Chondrocyte (in vitro differentiated cells): ENCODE measurements around the gene LPIN1. TPM values are rescaled to one million over a fixed set of nuclear protein-coding genes. Genes with fewer than 3 reads are reported as not detected.

Experiments
- DNase-seq: peaks from one replicate; pipeline ENCODE4 v3.0.0; 2021; ENCODE audit warnings: mixed read lengths, low spot score
- H3K27ac Mint-ChIP-seq: one replicate; pipeline ENCODE4 v1.8.0; 2021; ENCODE audit warnings: mild to moderate bottlenecking, moderate library complexity, mixed read lengths; ENCODE audit not compliant: unreplicated experiment
- H3K27me3 Mint-ChIP-seq: 2 replicates; pipeline ENCODE4 v1.8.0; 2021; ENCODE audit warnings: low read depth, mixed read lengths
- H3K36me3 Mint-ChIP-seq: 2 replicates; pipeline ENCODE4 v1.8.0; 2021; ENCODE audit warnings: low read depth, mixed read lengths
- H3K4me1 Mint-ChIP-seq: 2 replicates; pipeline ENCODE4 v1.8.0; 2021; ENCODE audit warnings: low read depth, mild to moderate bottlenecking, mixed read lengths
- H3K4me3 Mint-ChIP-seq: one replicate; pipeline ENCODE4 v1.8.0; 2021; ENCODE audit warnings: mild to moderate bottlenecking, moderate library complexity, mixed read lengths; ENCODE audit not compliant: unreplicated experiment
- H3K9me3 Mint-ChIP-seq: 2 replicates; pipeline ENCODE4 v1.8.0; 2021; ENCODE audit warnings: low read depth, mixed read lengths
- CTCF ChIP-seq: fragments of 200-600 bp; sonication (generic); IDR thresholded peaks from 2 replicates; pipeline ENCODE4 v1.5.0; 2021; ENCODE audit warnings: antibody characterized with exemption, mild to moderate bottlenecking, moderate library complexity
- long read RNA-seq: library from polyadenylated mRNA; stranded (forward); transcript quantifications from one replicate; pipeline ENCODE4 v2.0.0, GENCODE V29; 2021
- total RNA-seq: library from RNA; stranded (reverse); gene quantifications from 3 replicates; pipeline ENCODE4 v1.2.1, GENCODE V29; 2021

LPIN1 gene
- total RNA-seq, result 16.2 to 20.5 TPM (median 17.5 TPM) in 3 replicates
- long read RNA-seq, full-length matches to known transcripts, result 20 of 28 reads
- long read RNA-seq, partial matches to known transcripts, result 1 of 28 reads
- long read RNA-seq, other reads (novel, unspliced or antisense), result 7 of 28 reads

- Mint-ChIP-seq H3K27me3 (no peaks in the 10 kb centered on the region), H3K4me1 (peaks cover 49% of the 10 kb centered on the region), H3K4me3 (peak within 1 kb of the TSS; percentile 69), H3K9me3 (no peaks in the 10 kb centered on the region), H3K27ac (peak within 1 kb of the TSS; percentile 75), H3K36me3 (no peaks in the 10 kb centered on the region)
- DNase-seq, result no peak
- peak; percentile 39 for TF ChIP-seq CTCF
These were observed at the start of gene LPIN1 for GRCh38 chr2:11746376-11746806. TSS of gene LPIN1 (plus strand) at chr2:11746632. CDS start at chr2:11765542, 18,910 bp downstream.

- TF ChIP-seq CTCF, result no peak
- no peaks in the 10 kb centered on the region for H3K9me3 Mint-ChIP-seq
- H3K36me3 Mint-ChIP-seq, result no peaks in the 10 kb centered on the region
- H3K4me3 Mint-ChIP-seq, result no peak overlapping the region
- DNase-seq, result no peak
- H3K4me1 Mint-ChIP-seq, result peaks cover 20% of the 10 kb centered on the region
- H3K27ac Mint-ChIP-seq, result no peak overlapping the region
- H3K27me3 Mint-ChIP-seq, result no peaks in the 10 kb centered on the region
These were observed 49.7 kb upstream of the LPIN1 start for GRCh38 chr2:11696736-11697102.

GRCh38 chr2:11697103-11697871 is 49.1 kb upstream of the LPIN1 start:
- Mint-ChIP-seq H3K27ac (no peak overlapping the region), H3K27me3 (no peaks in the 10 kb centered on the region)
- DNase-seq, result no peak

GRCh38 chr2:11698009-11698922 is 48.2 kb upstream of the LPIN1 start:
- no peak overlapping the region for H3K27ac Mint-ChIP-seq
- no peak overlapping the region for H3K4me3 Mint-ChIP-seq
- H3K36me3 Mint-ChIP-seq, result no peaks in the 10 kb centered on the region
- no peaks in the 10 kb centered on the region for H3K9me3 Mint-ChIP-seq
- peaks cover 20% of the 10 kb centered on the region for H3K4me1 Mint-ChIP-seq
- no peaks in the 10 kb centered on the region for H3K27me3 Mint-ChIP-seq
- no peak for DNase-seq
- TF ChIP-seq CTCF, result no peak

More at GRCh38 chr2:11697103-11697871, 49.1 kb upstream of the LPIN1 start:
- H3K9me3 Mint-ChIP-seq, result no peaks in the 10 kb centered on the region
- TF ChIP-seq CTCF, result no peak
- H3K4me3 Mint-ChIP-seq, result no peak overlapping the region
- H3K36me3 Mint-ChIP-seq, result no peaks in the 10 kb centered on the region
- H3K4me1 Mint-ChIP-seq, result peaks cover 20% of the 10 kb centered on the region
